Measurements from ENCODE around the gene HIVEP3.

The HIVEP3 gene

GRCh38 chr1:41894101-41894807 is 24.5 kb downstream of the HIVEP3 start:
- no peak for DNase-seq (ENCODE audit: low read depth in 3 of 3)

- DNase-seq (ENCODE audit: low read depth in 3 of 3), result no peak
Observed at GRCh38 chr1:41892301-41892781, 26.4 kb downstream of the HIVEP3 start.

GRCh38 chr1:41891199-41891896 is 27.4 kb downstream of the HIVEP3 start:
- DNase-seq (ENCODE audit: low read depth in 3 of 3), result peak; percentile 33 to 52 (median 34)

GRCh38 chr1:41890825-41891198 is 27.9 kb downstream of the HIVEP3 start:
- DNase-seq (ENCODE audit: low read depth in 3 of 3), result no peak

- no peak for DNase-seq (ENCODE audit: low read depth in 3 of 3)
Observed at GRCh38 chr1:41889506-41890414, 29.0 kb downstream of the HIVEP3 start.

- no peak for DNase-seq (ENCODE audit: low read depth in 3 of 3)
Observed at GRCh38 chr1:41888756-41889155, 30.0 kb downstream of the HIVEP3 start.

GRCh38 chr1:41887365-41887764 is 31.4 kb downstream of the HIVEP3 start:
- no peak for DNase-seq (ENCODE audit: low read depth in 3 of 3)

- DNase-seq (ENCODE audit: low read depth in 3 of 3), result no peak
Observed at GRCh38 chr1:41884256-41885230, 34.2 kb downstream of the HIVEP3 start.

GRCh38 chr1:41883507-41883906 is 35.2 kb downstream of the HIVEP3 start:
- DNase-seq (ENCODE audit: low read depth in 3 of 3), result no peak

GRCh38 chr1:41882486-41882885 is 36.2 kb downstream of the HIVEP3 start:
- DNase-seq (ENCODE audit: low read depth in 3 of 3), result no peak

- DNase-seq (ENCODE audit: low read depth in 3 of 3), result no peak
Observed at GRCh38 chr1:41882068-41882477, 36.6 kb downstream of the HIVEP3 start.

- no peak for DNase-seq (ENCODE audit: low read depth in 3 of 3)
Observed at GRCh38 chr1:41880950-41881885, 37.5 kb downstream of the HIVEP3 start.

GRCh38 chr1:41880261-41880660 is 38.5 kb downstream of the HIVEP3 start:
- no peak for DNase-seq (ENCODE audit: low read depth in 3 of 3)

GRCh38 chr1:41879617-41880016 is 39.1 kb downstream of the HIVEP3 start:
- no peak for DNase-seq (ENCODE audit: low read depth in 3 of 3)

GRCh38 chr1:41878911-41879310 is 39.8 kb downstream of the HIVEP3 start:
- no peak for DNase-seq (ENCODE audit: low read depth in 3 of 3)

- no peak for DNase-seq (ENCODE audit: low read depth in 3 of 3)
Observed at GRCh38 chr1:41878495-41878894, 40.2 kb downstream of the HIVEP3 start.

GRCh38 chr1:41876576-41877445 is 41.9 kb downstream of the HIVEP3 start:
- no peak for DNase-seq (ENCODE audit: low read depth in 3 of 3)

- DNase-seq (ENCODE audit: low read depth in 3 of 3), result no peak
Observed at GRCh38 chr1:41875487-41875886, 43.2 kb downstream of the HIVEP3 start.

GRCh38 chr1:41874903-41875411 is 43.8 kb downstream of the HIVEP3 start:
- no peak for DNase-seq (ENCODE audit: low read depth in 3 of 3)
